ENCODE data around the gene AP5B1.

Gene AP5B1

GRCh38 chr11:65801153-65801987 lies 20.6 kb upstream of the AP5B1 start:
- DNase-seq (ENCODE audit: low read depth in 2 of 2): no peak

GRCh38 chr11:65798882-65799281 lies 18.1 kb upstream of the AP5B1 start:
- DNase-seq (ENCODE audit: low read depth in 2 of 2): no peak

- no peak for DNase-seq (ENCODE audit: low read depth in 2 of 2)
These were observed 16.9 kb upstream of the AP5B1 start for GRCh38 chr11:65797711-65798110.

- DNase-seq (ENCODE audit: low read depth in 2 of 2): no peak
These were observed 16.2 kb upstream of the AP5B1 start for GRCh38 chr11:65796726-65797601.

- no peak for DNase-seq (ENCODE audit: low read depth in 2 of 2)
These were observed 14.1 kb upstream of the AP5B1 start for GRCh38 chr11:65794570-65795510.

- no peak for DNase-seq (ENCODE audit: low read depth in 2 of 2)
These were observed 13.0 kb upstream of the AP5B1 start for GRCh38 chr11:65793625-65794400.

- DNase-seq (ENCODE audit: low read depth in 2 of 2): no peak
These were observed 12.4 kb upstream of the AP5B1 start for GRCh38 chr11:65793144-65793581.

- no peak for DNase-seq (ENCODE audit: low read depth in 2 of 2)
These were observed 11.7 kb upstream of the AP5B1 start for GRCh38 chr11:65792456-65792855.

GRCh38 chr11:65791719-65792213 lies 11.0 kb upstream of the AP5B1 start:
- DNase-seq (ENCODE audit: low read depth in 2 of 2): peak; percentile 49 to 56

- no peak for DNase-seq (ENCODE audit: low read depth in 2 of 2)
These were observed 10.3 kb upstream of the AP5B1 start for GRCh38 chr11:65790902-65791650.

- DNase-seq (ENCODE audit: low read depth in 2 of 2): no peak
These were observed 9.5 kb upstream of the AP5B1 start for GRCh38 chr11:65790104-65790901.

GRCh38 chr11:65789230-65790103 lies 8.7 kb upstream of the AP5B1 start:
- no peak for DNase-seq (ENCODE audit: low read depth in 2 of 2)

GRCh38 chr11:65788821-65789220 lies 8.0 kb upstream of the AP5B1 start:
- no peak for DNase-seq (ENCODE audit: low read depth in 2 of 2)

- no peak for DNase-seq (ENCODE audit: low read depth in 2 of 2)
These were observed 7.2 kb upstream of the AP5B1 start for GRCh38 chr11:65787649-65788622.

GRCh38 chr11:65786786-65787636 lies 6.2 kb upstream of the AP5B1 start, which contains the start of gene OVOL1:
TSS of gene OVOL1 (plus strand) at chr11:65787063. CDS start at chr11:65787374, 311 bp downstream.
- DNase-seq (ENCODE audit: low read depth in 2 of 2): no peak

Measured in stimulated activated CD4-positive, alpha-beta T cell treated with anti-CD3 and anti-CD28 coated beads, Interleukin-4, amount 100 ng/mL, for 48 hours (primary cell).